Glutamatergic neuron (in vitro differentiated cells): ENCODE measurements around the gene ZNF32. TPM values are rescaled to one million over a fixed set of nuclear protein-coding genes. Genes with fewer than 3 reads are reported as not detected.

Experiments used
- DNase-seq: peaks from one replicate; pipeline ENCODE4 v3.0.0; 2022
- H3K27ac Mint-ChIP-seq: one replicate; pipeline ENCODE4 v1.8.0; 2020; ENCODE audit warnings: mild to moderate bottlenecking, mixed read lengths, inconsistent platforms; ENCODE audit not compliant: unreplicated experiment
- H3K27me3 Mint-ChIP-seq: one replicate; pipeline ENCODE4 v1.8.0; 2020; ENCODE audit warnings: mild to moderate bottlenecking, moderate library complexity, mixed read lengths, inconsistent platforms; ENCODE audit not compliant: unreplicated experiment
- H3K36me3 Mint-ChIP-seq: one replicate; pipeline ENCODE4 v1.8.0; 2020; ENCODE audit warnings: mild to moderate bottlenecking, mixed read lengths, inconsistent platforms; ENCODE audit not compliant: unreplicated experiment
- H3K4me1 Mint-ChIP-seq: one replicate; pipeline ENCODE4 v1.8.0; 2020; ENCODE audit warnings: mild to moderate bottlenecking, low read depth, mixed read lengths, inconsistent platforms; ENCODE audit not compliant: unreplicated experiment
- H3K4me3 Mint-ChIP-seq: one replicate; pipeline ENCODE4 v1.8.0; 2020; ENCODE audit warnings: mild to moderate bottlenecking, mixed read lengths, inconsistent platforms; ENCODE audit not compliant: unreplicated experiment
- H3K9me3 Mint-ChIP-seq: one replicate; pipeline ENCODE4 v1.8.0; 2020; ENCODE audit warnings: mild to moderate bottlenecking, moderate library complexity, mixed read lengths, inconsistent platforms; ENCODE audit not compliant: unreplicated experiment
- CTCF ChIP-seq: fragments of 200-600 bp; sonication (generic); IDR thresholded peaks from one replicate; pipeline ENCODE4 v1.5.0; 2021; ENCODE audit not compliant: partially characterized antibody, unreplicated experiment
- total RNA-seq: library from RNA; stranded (reverse); fragmentation: NEBNext Ultra II Directional; extraction: Animal tissue kit (Norgen Biotek cat#: 25700); gene quantifications from one replicate; pipeline ENCODE4 v1.2.1, GENCODE V29; 2021; ENCODE audit not compliant: unreplicated experiment

The ZNF32 gene
- total RNA-seq, 1 donor from 2014 or later: 32.1 TPM

- Mint-ChIP-seq H3K9me3 (no peaks in the 10 kb centered on the region), H3K4me1 (peaks cover 8% of the 10 kb centered on the region), H3K27ac (no peak overlapping the region), H3K4me3 (no peak overlapping the region), H3K27me3 (peaks cover 4% of the 10 kb centered on the region), H3K36me3 (peaks cover 2% of the 10 kb centered on the region)
- no peak for TF ChIP-seq CTCF
- DNase-seq: no peak
Measured at GRCh38 chr10:43658227-43658626, 9.5 kb upstream of the ZNF32 start.

- TF ChIP-seq CTCF: no peak
- no peak overlapping the region for H3K4me3 Mint-ChIP-seq
- H3K36me3 Mint-ChIP-seq: no peaks in the 10 kb centered on the region
- no peaks in the 10 kb centered on the region for H3K9me3 Mint-ChIP-seq
- H3K27me3 Mint-ChIP-seq: peaks cover 4% of the 10 kb centered on the region
- no peak overlapping the region for H3K27ac Mint-ChIP-seq
- DNase-seq: no peak
- peaks cover 8% of the 10 kb centered on the region for H3K4me1 Mint-ChIP-seq
Measured at GRCh38 chr10:43655311-43655710, 6.6 kb upstream of the ZNF32 start.

GRCh38 chr10:43653746-43654145 is 5.1 kb upstream of the ZNF32 start:
- DNase-seq: no peak
- Mint-ChIP-seq H3K4me3 (no peak overlapping the region), H3K36me3 (peaks cover 4% of the 10 kb centered on the region), H3K27me3 (peaks cover 8% of the 10 kb centered on the region), H3K27ac (no peak overlapping the region), H3K4me1 (peaks cover 9% of the 10 kb centered on the region), H3K9me3 (peaks cover 5% of the 10 kb centered on the region)
- TF ChIP-seq CTCF: no peak

- H3K27me3 Mint-ChIP-seq: peaks cover 13% of the 10 kb centered on the region
- H3K4me3 Mint-ChIP-seq: peak overlapping the region; percentile 98
- H3K9me3 Mint-ChIP-seq: peaks cover 20% of the 10 kb centered on the region
- H3K36me3 Mint-ChIP-seq: peaks cover 39% of the 10 kb centered on the region
- TF ChIP-seq CTCF: no peak
- H3K27ac Mint-ChIP-seq: peak overlapping the region; percentile 97
- peaks cover 9% of the 10 kb centered on the region for H3K4me1 Mint-ChIP-seq
- DNase-seq: no peak
Measured at GRCh38 chr10:43649185-43649523, 473 bp upstream of the ZNF32 start.

- peaks cover 23% of the 10 kb centered on the region for H3K9me3 Mint-ChIP-seq
- TF ChIP-seq CTCF: no peak
- H3K4me3 Mint-ChIP-seq: peak overlapping the region; percentile 93
- H3K4me1 Mint-ChIP-seq: peaks cover 2% of the 10 kb centered on the region
- H3K27ac Mint-ChIP-seq: peak overlapping the region; percentile 89
- H3K36me3 Mint-ChIP-seq: peaks cover 50% of the 10 kb centered on the region
- no peak for DNase-seq
- H3K27me3 Mint-ChIP-seq: peaks cover 11% of the 10 kb centered on the region
Measured at GRCh38 chr10:43648095-43648397, 635 bp downstream of the ZNF32 start.
